ENCODE measurements around the gene ARL13B. TPM values are rescaled to one million over a fixed set of nuclear protein-coding genes. Genes with fewer than 3 reads are reported as not detected.

Gene ARL13B
- total RNA-seq, 1 experiment from 2014 or later: 9.3 TPM

- ChIA-PET POLR2A (no interaction called here), CTCF (no interaction called here)
- no peak for ATAC-seq
- DNase-seq (ENCODE audit: low spot score): no peak
- Mint-ChIP-seq H3K27ac (no peak overlapping the region), H3K4me3 (peak overlapping the region; percentile 97), H3K27me3 (ENCODE audit: low read depth) (no peaks in the 10 kb centered on the region), H3K4me1 (peaks cover 11% of the 10 kb centered on the region), H3K36me3 (peaks cover 2% of the 10 kb centered on the region; the same call in 1 of the 2 replicates), H3K9me3 (no peaks in the 10 kb centered on the region)
- TF ChIP-seq MYBL2 (CRISPR knock-in tag; IDR thresholded peaks at IDR 0.05) (no peak), ZSCAN18 (CRISPR knock-in tag; IDR thresholded peaks at IDR 0.05) (no peak)
These were observed 84.4 kb downstream of the ARL13B start for GRCh38 chr3:94064243-94064860.

GRCh38 chr3:94065122-94065521 lies 85.2 kb downstream of the ARL13B start:
- no peak for DNase-seq (ENCODE audit: low spot score)
- Mint-ChIP-seq H3K27ac (no peak overlapping the region), H3K4me3 (no peak overlapping the region), H3K9me3 (no peaks in the 10 kb centered on the region), H3K27me3 (ENCODE audit: low read depth) (no peaks in the 10 kb centered on the region), H3K4me1 (peaks cover 11% of the 10 kb centered on the region), H3K36me3 (peaks cover 2% of the 10 kb centered on the region; the same call in 1 of the 2 replicates)
- ChIA-PET POLR2A (no interaction called here), CTCF (no interaction called here)
- no peak for ATAC-seq
- TF ChIP-seq ZNF512 (CRISPR knock-in tag; IDR thresholded peaks at IDR 0.05; ENCODE audit: borderline replicate concordance) (no peak), MXD4 (CRISPR knock-in tag; IDR thresholded peaks at IDR 0.05; ENCODE audit: borderline replicate concordance) (no peak), NFATC4 (CRISPR knock-in tag; IDR thresholded peaks at IDR 0.05) (no peak), ZNF121 (CRISPR knock-in tag; IDR thresholded peaks at IDR 0.05) (no peak), CREM (CRISPR knock-in tag; IDR thresholded peaks at IDR 0.05) (no peak), TCF7 (CRISPR knock-in tag; IDR thresholded peaks at IDR 0.05; ENCODE audit: low read depth) (no peak), NR3C1 (CRISPR knock-in tag; conservative IDR thresholded peaks at IDR 0.05; ENCODE audit: low read depth) (no peak), ZNF423 (CRISPR knock-in tag; IDR thresholded peaks at IDR 0.05) (no peak), PREB (CRISPR knock-in tag; IDR thresholded peaks at IDR 0.05; ENCODE audit: borderline replicate concordance) (no peak), ZNF138 (CRISPR knock-in tag; conservative IDR thresholded peaks at IDR 0.05) (no peak), MLX (CRISPR knock-in tag; IDR thresholded peaks at IDR 0.05) (no peak), MAX (CRISPR knock-in tag; IDR thresholded peaks at IDR 0.05) (no peak), JUN (CRISPR knock-in tag; IDR thresholded peaks at IDR 0.05) (no peak), MYBL2 (CRISPR knock-in tag; IDR thresholded peaks at IDR 0.05) (no peak), GABPB1 (CRISPR knock-in tag; IDR thresholded peaks at IDR 0.05) (no peak)

GRCh38 chr3:94065819-94066480 lies 86.0 kb downstream of the ARL13B start:
- POLR2A ChIA-PET: no interaction called here
- no peak for ATAC-seq
- H3K36me3 Mint-ChIP-seq: peaks cover 2% of the 10 kb centered on the region; the same call in 1 of the 2 replicates

More at GRCh38 chr3:94065819-94066480, 86.0 kb downstream of the ARL13B start:
- CTCF ChIA-PET: no interaction called here
- Mint-ChIP-seq H3K9me3 (no peaks in the 10 kb centered on the region), H3K4me1 (peaks cover 11% of the 10 kb centered on the region), H3K4me3 (no peak overlapping the region), H3K27me3 (ENCODE audit: low read depth) (no peaks in the 10 kb centered on the region), H3K27ac (no peak overlapping the region)
- no peak for DNase-seq (ENCODE audit: low spot score)
- TF ChIP-seq PRDM15 (CRISPR knock-in tag; IDR thresholded peaks at IDR 0.05): no peak
- TF ChIP-seq ZNF121 (CRISPR knock-in tag; IDR thresholded peaks at IDR 0.05): no peak
- TF ChIP-seq NR2C2 (CRISPR knock-in tag; IDR thresholded peaks at IDR 0.05): no peak
- no peak for TF ChIP-seq GRHL2 (CRISPR knock-in tag; IDR thresholded peaks at IDR 0.05; ENCODE audit: insufficient replicate concordance, severe bottlenecking)
- TF ChIP-seq CBFB (CRISPR knock-in tag; IDR thresholded peaks at IDR 0.05; ENCODE audit: low read depth): no peak
- TF ChIP-seq MYBL2 (CRISPR knock-in tag; IDR thresholded peaks at IDR 0.05): no peak
- TF ChIP-seq ZNF232 (CRISPR knock-in tag; IDR thresholded peaks at IDR 0.05): no peak
- no peak for TF ChIP-seq FOXJ3 (CRISPR knock-in tag; IDR thresholded peaks at IDR 0.05; ENCODE audit: borderline replicate concordance)

Measured in WTC11 (cell line).